AG04450 (cell line): ENCODE data around the gene DSCAML1. TPM values are rescaled to one million over a fixed set of nuclear protein-coding genes. Genes with fewer than 3 reads are reported as not detected.

ENCODE experiments used
- CTCF ChIA-PET: fragments of 300-600, 350-600 bp; formaldehyde crosslinking; extraction: SDS; loops from one replicate; lab custom pipeline; 2022; ENCODE audit warnings: antibody characterized with exemption, inconsistent platforms; lab: Charles Lee
- POLR2A ChIA-PET: fragments of 350-600 bp; formaldehyde crosslinking; extraction: SDS; loops from one replicate; lab custom pipeline; 2021; ENCODE audit warnings: antibody characterized with exemption, inconsistent platforms; lab: Yijun Ruan, JAX
- DNase-seq: peaks from one replicate; pipeline ENCODE4 v3.0.0-alpha.2; 2011; ENCODE audit warnings: low read depth, low spot score
- H3K27ac ChIP-seq: one replicate; pipeline ENCODE4 v1.5.1; 2012; ENCODE audit warnings: low read depth, low read length, control low read depth
- H3K27me3 ChIP-seq: one replicate; pipeline ENCODE4 v1.6.0; 2012; ENCODE audit warnings: low read length; ENCODE audit not compliant: control insufficient read depth, insufficient read depth
- H3K4me3 ChIP-seq: 2 replicates; pipeline ENCODE4 v1.5.1; 2011; ENCODE audit warnings: mild to moderate bottlenecking, low read depth, low read length, control low read depth
- H3K9me3 ChIP-seq: 2 replicates; pipeline ENCODE4 v1.5.1; 2012; ENCODE audit warnings: low read length; ENCODE audit not compliant: control insufficient read depth, insufficient read depth
- CTCF ChIP-seq: IDR thresholded peaks from 2 replicates; pipeline ENCODE4 v1.5.1; 2011; ENCODE audit warnings: low read depth, low read length, control low read depth, inconsistent platforms
- polyA plus RNA-seq: library from polyadenylated mRNA; depleted of rRNA; stranded (reverse); fragments of >200 nt; gene quantifications from 2 replicates; pipeline ENCODE4 v1.2.3, GENCODE V29; 2011

The DSCAML1 gene
- polyA plus RNA-seq, 1 experiment = not detected

- ChIA-PET CTCF (interaction anchor here (1.1 kb wide), 1 partner anchor 234 kb away, joined by 3 read pairs; no protein-coding TSS in a partner anchor), POLR2A (no interaction called here)
- Histone ChIP-seq H3K27me3 (peaks cover 21% of the 10 kb centered on the region), H3K27ac (no peak overlapping the region), H3K9me3 (no peaks in the 10 kb centered on the region), H3K4me3 (no peak overlapping the region)
- TF ChIP-seq CTCF = no peak
- DNase-seq = no peak
Measured at GRCh38 chr11:117712530-117712929, 84.5 kb downstream of the DSCAML1 start.

GRCh38 chr11:117711331-117711730 lies 85.7 kb downstream of the DSCAML1 start:
- H3K27me3 ChIP-seq = peaks cover 16% of the 10 kb centered on the region
- no peak for TF ChIP-seq CTCF
- no peaks in the 10 kb centered on the region for H3K9me3 ChIP-seq
- ChIA-PET CTCF (interaction anchor here (1.1 kb wide), 1 partner anchor 236 kb away, joined by 3 read pairs; no protein-coding TSS in a partner anchor), POLR2A (no interaction called here)
- H3K4me3 ChIP-seq = no peak overlapping the region
- DNase-seq = no peak
- no peak overlapping the region for H3K27ac ChIP-seq

GRCh38 chr11:117710211-117710610 lies 86.8 kb downstream of the DSCAML1 start:
- H3K27me3 ChIP-seq = peaks cover 18% of the 10 kb centered on the region
- H3K4me3 ChIP-seq = no peak overlapping the region
- no peak overlapping the region for H3K27ac ChIP-seq
- CTCF ChIA-PET = no interaction called here
- H3K9me3 ChIP-seq = no peaks in the 10 kb centered on the region
- POLR2A ChIA-PET = no interaction called here
- no peak for DNase-seq
- TF ChIP-seq CTCF = no peak

- no peak for TF ChIP-seq CTCF
- DNase-seq = no peak
- peaks cover 13% of the 10 kb centered on the region for H3K27me3 ChIP-seq
- CTCF ChIA-PET = no interaction called here
- H3K4me3 ChIP-seq = no peak overlapping the region
- H3K9me3 ChIP-seq = no peaks in the 10 kb centered on the region; the same call in 1 of the 2 replicates
- H3K27ac ChIP-seq = no peak overlapping the region
- POLR2A ChIA-PET = no interaction called here
Measured at GRCh38 chr11:117706322-117706814, 90.6 kb downstream of the DSCAML1 start.

- H3K27ac ChIP-seq = no peak overlapping the region
- TF ChIP-seq CTCF = no peak
- H3K4me3 ChIP-seq = no peak overlapping the region
- POLR2A ChIA-PET = no interaction called here
- CTCF ChIA-PET = no interaction called here
- DNase-seq = no peak
- H3K27me3 ChIP-seq = peaks cover 11% of the 10 kb centered on the region
- no peaks in the 10 kb centered on the region; the same call in 1 of the 2 replicates for H3K9me3 ChIP-seq
Measured at GRCh38 chr11:117705866-117706265, 91.2 kb downstream of the DSCAML1 start.
